ENCODE measurements around the gene DNAH6. TPM values are rescaled to one million over a fixed set of nuclear protein-coding genes. Genes with fewer than 3 reads are reported as not detected.

DNAH6 gene
- total and polyA plus RNA-seq, 2 of the 8 experiments (the other 6 are each of a cell fraction or from before 2014, with no cell fraction given), result 0.06 to 0.43 TPM

- Histone ChIP-seq H3K9ac (replicated peaks in 1 of 4; ENCODE audit: extremely low read depth in 1 of 4, low read depth in 3 of 4, low read length in 3 of 4) (no peak overlapping the region), H3K27ac (ENCODE audit: low read depth, low read length) (no peak overlapping the region), H3K56ac (replicated peaks; ENCODE audit: insufficient read length, low read depth, low read length) (no peak overlapping the region), H2AFZ (ENCODE audit: low read length) (no peak overlapping the region), H4K91ac (replicated peaks; ENCODE audit: insufficient read length, low read length) (no peak overlapping the region), H3K4ac (replicated peaks; ENCODE audit: insufficient read length, low read depth, low read length) (no peak overlapping the region), H3K14ac (ENCODE audit: insufficient read length) (no peak overlapping the region), H3K4me2 (ENCODE audit: insufficient read depth in 1 of 2, low read depth in 2 of 2, low read length in 2 of 2) (no peak overlapping the region), H3K4me3 (ENCODE audit: extremely low read depth in 1 of 4, insufficient read depth in 2 of 4, low read depth in 3 of 4, low read length in 4 of 4) (no peak overlapping the region), H3K27me3 (replicated peaks in 1 of 4; ENCODE audit: control insufficient read depth in 3 of 4, extremely low read depth in 1 of 4, insufficient read depth in 3 of 4, low read length in 3 of 4) (no peaks in the 10 kb centered on the region; a peak in 1 of 7 replicates), H2BK15ac (ENCODE audit: low read length) (no peak overlapping the region), H2BK120ac (replicated peaks; ENCODE audit: low read depth, low read length) (no peak overlapping the region), H3K79me2 (ENCODE audit: control insufficient read depth in 1 of 2, insufficient read depth in 2 of 2, low read length in 2 of 2) (no peaks in the 10 kb centered on the region), H2AK5ac (ENCODE audit: low read depth, low read length) (no peak overlapping the region), H3K23ac (ENCODE audit: insufficient read length) (no peak overlapping the region), H3K18ac (ENCODE audit: extremely low read depth, low read length) (no peak overlapping the region), H4K20me1 (replicated peaks in 1 of 2; ENCODE audit: control insufficient read depth in 1 of 2, insufficient read depth in 2 of 2, low read length in 2 of 2) (no peaks in the 10 kb centered on the region), H4K5ac (ENCODE audit: insufficient read length, low read depth, low read length) (no peak overlapping the region), H2BK20ac (ENCODE audit: low read length) (no peak overlapping the region), H3K79me1 (ENCODE audit: low read depth, low read length) (no peaks in the 10 kb centered on the region), H2BK12ac (ENCODE audit: low read depth, low read length) (no peak overlapping the region), H3K9me3 (ENCODE audit: insufficient read depth in 2 of 2, low read depth in 1 of 2, low read length in 1 of 2) (no peaks in the 10 kb centered on the region), H2BK5ac (ENCODE audit: low read depth, low read length) (no peak overlapping the region), H4K8ac (ENCODE audit: extremely low read depth, insufficient read depth, low read length) (no peak overlapping the region), H3K36me3 (ENCODE audit: control insufficient read depth in 2 of 4, insufficient read depth in 4 of 4, low read length in 3 of 4) (no peaks in the 10 kb centered on the region), H3K23me2 (ENCODE audit: low read depth, low read length) (no peaks in the 10 kb centered on the region), H3K4me1 (replicated peaks in 1 of 4; ENCODE audit: control insufficient read depth in 3 of 4, insufficient read depth in 4 of 4, low read length in 3 of 4) (no peaks in the 10 kb centered on the region)
- 60% methylated on average over 3 of the region's 3 CpGs; no CpG with 5 or more reads in 1 of the 2 experiments for WGBS, 2 experiments (ENCODE audit: extremely low coverage in 1 of 2, insufficient coverage in 1 of 2, insufficient read length in 1 of 2, insufficient replicate concordance in 2 of 2, low coverage in 1 of 2, low lambda C conversion rate in 2 of 2, missing lambda C conversion rate in 1 of 2)
- FAIRE-seq (no peak), DNase-seq (ENCODE audit: low read depth in 1 of 2, low spot score in 2 of 2) (no peak)
- POLR2A ChIA-PET (ENCODE audit: partially characterized antibody), result no interaction called here
- CTCF ChIA-PET (ENCODE audit: partially characterized antibody), result no interaction called here
- TF ChIP-seq MAX (IDR thresholded peaks at IDR 0.05) (no peak), TAF7 (optimal IDR thresholded peaks at IDR 0.05; ENCODE audit: borderline replicate concordance, low read depth, low read length) (no peak), KDM5A (IDR thresholded peaks at IDR 0.05; ENCODE audit: low read length) (no peak), KDM1A (IDR thresholded peaks at IDR 0.05; ENCODE audit: borderline replicate concordance, low read length) (no peak), SP2 (IDR thresholded peaks at IDR 0.05; ENCODE audit: low read length) (no peak)
Observed at GRCh38 chr2:84487298-84487996, 28.9 kb upstream of the DNAH6 start.
